RPMI7951 (cell line): ENCODE results near the gene ARHGAP40. TPM values are rescaled to one million over a fixed set of nuclear protein-coding genes. Genes with fewer than 3 reads are reported as not detected.

Experiments used
- DNase-seq: peaks from one replicate; pipeline ENCODE4 v3.0.0-alpha.2; 2012; ENCODE audit warnings: low read depth
- total RNA-seq: library from RNA; depleted of rRNA; stranded (reverse); fragments of >200 nt; shearing (Covaris generic); gene quantifications from 2 replicates; pipeline ENCODE4 v1.2.3, GENCODE V29; 2014

The ARHGAP40 gene
- total RNA-seq, 1 experiment from 2014 or later = not detected

GRCh38 chr20:38649275-38649891 lies 47.8 kb downstream of the ARHGAP40 start:
- DNase-seq = peak; percentile 38

GRCh38 chr20:38650010-38650409 lies 48.4 kb downstream of the ARHGAP40 start:
- no peak for DNase-seq

GRCh38 chr20:38651154-38651553 lies 49.5 kb downstream of the ARHGAP40 start:
- no peak for DNase-seq

GRCh38 chr20:38651562-38651961 lies 50.0 kb downstream of the ARHGAP40 start:
- DNase-seq = no peak

GRCh38 chr20:38652995-38653394 lies 51.4 kb downstream of the ARHGAP40 start:
- DNase-seq = no peak

GRCh38 chr20:38657390-38657789 lies 55.8 kb downstream of the ARHGAP40 start:
- no peak for DNase-seq

- DNase-seq = peak; percentile 14
Measured at GRCh38 chr20:38658879-38659596, 57.4 kb downstream of the ARHGAP40 start.

- no peak for DNase-seq
Measured at GRCh38 chr20:38659597-38659880, 57.9 kb downstream of the ARHGAP40 start.

- DNase-seq = no peak
Measured at GRCh38 chr20:38660429-38660828, 58.8 kb downstream of the ARHGAP40 start.

- no peak for DNase-seq
Measured at GRCh38 chr20:38663660-38664059, 62.1 kb downstream of the ARHGAP40 start.

- no peak for DNase-seq
Measured at GRCh38 chr20:38664284-38664683, 62.7 kb downstream of the ARHGAP40 start.

GRCh38 chr20:38665094-38665493 lies 63.5 kb downstream of the ARHGAP40 start:
- DNase-seq = peak; percentile 24

- DNase-seq = no peak
Measured at GRCh38 chr20:38665506-38666285, 64.1 kb downstream of the ARHGAP40 start.

GRCh38 chr20:38667417-38667956 lies 65.9 kb downstream of the ARHGAP40 start:
- DNase-seq = no peak

GRCh38 chr20:38669688-38670087 lies 68.1 kb downstream of the ARHGAP40 start:
- no peak for DNase-seq

- no peak for DNase-seq
Measured at GRCh38 chr20:38670786-38671185, 69.2 kb downstream of the ARHGAP40 start.

GRCh38 chr20:38671186-38671585 lies 69.6 kb downstream of the ARHGAP40 start:
- DNase-seq = no peak

- no peak for DNase-seq
Measured at GRCh38 chr20:38671701-38672292, 70.2 kb downstream of the ARHGAP40 start.

GRCh38 chr20:38672504-38672903 lies 70.9 kb downstream of the ARHGAP40 start:
- no peak for DNase-seq

- DNase-seq = no peak
Measured at GRCh38 chr20:38673261-38673660, 71.7 kb downstream of the ARHGAP40 start.

- peak; percentile 51 for DNase-seq
Measured at GRCh38 chr20:38673725-38674091, 72.1 kb downstream of the ARHGAP40 start.

- DNase-seq = peak; percentile 60
Measured at GRCh38 chr20:38674092-38674764, 72.6 kb downstream of the ARHGAP40 start.
